GM23338 (cell line): ENCODE results near the gene DCDC1. TPM values are rescaled to one million over a fixed set of nuclear protein-coding genes. Genes with fewer than 3 reads are reported as not detected.

Experiments
- ATAC-seq: fragments of 200-7000 bp; cut with Tn5 transposase; 3 replicates; pipeline ENCODE4 v1.9.1; 2020
- DNase-seq: peaks from one replicate; pipeline ENCODE4 v3.0.0-alpha.2; 2015; ENCODE audit warnings: low spot score
- H2AFZ ChIP-seq: fragments of 200-600 bp; sonication (generic); 2 replicates; pipeline ENCODE4 v1.8.0; 2016; ENCODE audit warnings: antibody characterized with exemption, mild to moderate bottlenecking, moderate library complexity
- H3F3A ChIP-seq: fragments of 200-600 bp; sonication (generic); replicated peaks from 2 replicates; pipeline ENCODE4 v1.8.0; 2017; ENCODE audit warnings: antibody characterized with exemption, mixed run types, low read depth
- H3K27ac ChIP-seq: fragments of 200-600 bp; sonication (generic); 2 replicates; pipeline ENCODE4 v1.6.1; 2016; ENCODE audit warnings: low read depth
- H3K27me3 ChIP-seq: fragments of 200-600 bp; sonication (generic); 2 replicates; pipeline ENCODE4 v1.8.0; 2016; ENCODE audit warnings: mild to moderate bottlenecking, mixed run types, moderate library complexity; ENCODE audit not compliant: insufficient read depth
- H3K36me3 ChIP-seq: fragments of 200-600 bp; sonication (generic); 2 replicates; pipeline ENCODE4 v1.8.0; 2016; ENCODE audit warnings: mild to moderate bottlenecking; ENCODE audit not compliant: insufficient read depth
- H3K4me1 ChIP-seq: fragments of 200-600 bp; sonication (generic); 2 replicates; pipeline ENCODE4 v1.8.0; 2016; ENCODE audit warnings: mild to moderate bottlenecking, moderate library complexity; ENCODE audit not compliant: insufficient read depth
- H3K4me2 ChIP-seq: fragments of 200-600 bp; sonication (generic); 2 replicates; pipeline ENCODE4 v1.7.1; 2017; ENCODE audit warnings: mixed run types
- H3K4me3 ChIP-seq: fragments of 200-600 bp; sonication (generic); 2 replicates; pipeline ENCODE4 v1.6.1; 2016; ENCODE audit warnings: mixed run types
- H3K79me2 ChIP-seq: fragments of 200-600 bp; sonication (generic); replicated peaks from 2 replicates; pipeline ENCODE4 v1.8.0; 2017; ENCODE audit warnings: mild to moderate bottlenecking; ENCODE audit not compliant: insufficient read depth
- H3K9me2 ChIP-seq: fragments of 200-600 bp; sonication (generic); 2 replicates; pipeline ENCODE4 v1.8.0; 2017; ENCODE audit not compliant: insufficient read depth
- H4K20me1 ChIP-seq: fragments of 200-600 bp; sonication (generic); replicated peaks from 2 replicates; pipeline ENCODE4 v1.8.0; 2017; ENCODE audit warnings: mild to moderate bottlenecking; ENCODE audit not compliant: insufficient read depth
- H3K27ac Mint-ChIP-seq: 2 replicates; pipeline ENCODE4 v1.8.0; 2020; ENCODE audit warnings: inconsistent platforms, mild to moderate bottlenecking, moderate library complexity, mixed read lengths
- H3K27me3 Mint-ChIP-seq: 3 replicates; pipeline ENCODE4 v1.8.0; 2022; ENCODE audit warnings: low read depth, mild to moderate bottlenecking, moderate library complexity, mixed read lengths, inconsistent platforms; ENCODE audit not compliant: insufficient read depth, poor library complexity
- H3K36me3 Mint-ChIP-seq: 3 replicates; pipeline ENCODE4 v1.8.0; 2021; ENCODE audit warnings: low read depth, mild to moderate bottlenecking, inconsistent platforms, moderate library complexity, mixed read lengths
- H3K4me1 Mint-ChIP-seq: 3 replicates; pipeline ENCODE4 v1.8.0; 2020; ENCODE audit warnings: mild to moderate bottlenecking, inconsistent platforms, mixed read lengths
- H3K4me3 Mint-ChIP-seq: 3 replicates; pipeline ENCODE4 v1.8.0; 2021; ENCODE audit warnings: moderate library complexity, mild to moderate bottlenecking, inconsistent platforms, mixed read lengths
- H3K9me3 Mint-ChIP-seq: 3 replicates; pipeline ENCODE4 v1.8.0; 2020; ENCODE audit warnings: moderate library complexity, mild to moderate bottlenecking, inconsistent platforms, mixed read lengths
- CREB1 ChIP-seq: fragments of 250-450 bp; sonication (Bioruptor Pico); IDR thresholded peaks from 2 replicates; pipeline ENCODE4 v1.5.0; 2020; ENCODE audit warnings: low read depth, mild to moderate bottlenecking, moderate library complexity
- CTCF ChIP-seq, 2 experiments: fragments of 200-600 bp in 1 of 2; sonication (generic) in 1 of 2; conservative IDR thresholded peaks; 2 replicates each; pipeline versions ENCODE4 v1.5.1 to v1.6.1; 2016 to 2017; ENCODE audit warnings: antibody characterized with exemption in 2 of 2, low read depth in 2 of 2, mild to moderate bottlenecking in 2 of 2, moderate library complexity in 1 of 2
- ETS1 ChIP-seq: IDR thresholded peaks from 2 replicates; pipeline ENCODE4 v1.6.1; 2016; ENCODE audit warnings: antibody characterized with exemption
- EZH2 ChIP-seq: fragments of 200-600 bp; sonication (generic); IDR thresholded peaks from one replicate; pipeline ENCODE4 v1.8.0; 2017; ENCODE audit warnings: antibody characterized with exemption, mild to moderate bottlenecking, low read depth; ENCODE audit not compliant: unreplicated experiment
- JUNB ChIP-seq: IDR thresholded peaks from one replicate; pipeline ENCODE4 v1.6.1; 2016; ENCODE audit warnings: antibody characterized with exemption; ENCODE audit not compliant: unreplicated experiment
- NANOG ChIP-seq: IDR thresholded peaks from 2 replicates; pipeline ENCODE4 v1.6.1; 2016; ENCODE audit warnings: antibody characterized with exemption, borderline replicate concordance
- POLR2AphosphoS5 ChIP-seq: IDR thresholded peaks from 2 replicates; pipeline ENCODE4 v1.6.1; 2016; ENCODE audit warnings: antibody characterized with exemption, low read depth
- REST ChIP-seq: IDR thresholded peaks from one replicate; pipeline ENCODE4 v1.6.1; 2018; ENCODE audit warnings: antibody characterized with exemption; ENCODE audit not compliant: unreplicated experiment
- STAT1 ChIP-seq: IDR thresholded peaks from one replicate; pipeline ENCODE4 v1.6.1; 2016; ENCODE audit warnings: antibody characterized with exemption; ENCODE audit not compliant: unreplicated experiment
- ZNF114 ChIP-seq: fragments of 250-450 bp; sonication (Bioruptor Pico); IDR thresholded peaks from 2 replicates; pipeline ENCODE4 v1.5.0; 2020; ENCODE audit warnings: mild to moderate bottlenecking, moderate library complexity
- ZNF331 ChIP-seq: fragments of 250-450 bp; sonication (Bioruptor Pico); IDR thresholded peaks from 2 replicates; pipeline ENCODE4 v1.5.0; 2020; ENCODE audit warnings: low read depth, mild to moderate bottlenecking, moderate library complexity
- ZNF462 ChIP-seq: fragments of 250-450 bp; sonication (Bioruptor Pico); IDR thresholded peaks from 2 replicates; pipeline ENCODE4 v1.5.0; 2020; ENCODE audit warnings: mild to moderate bottlenecking, moderate library complexity
- polyA plus RNA-seq: library from polyadenylated mRNA; unstranded; fragments of >200 nt; fragmentation: Nextera tagmentation; extraction: Ambion mirVana; gene quantifications from 2 replicates; pipeline ENCODE4 v1.2.1, GENCODE V29; 2016
- total RNA-seq: library from RNA; depleted of rRNA; stranded (reverse); fragments of >200 nt; shearing (Covaris generic); gene quantifications from 2 replicates; pipeline ENCODE4 v1.2.3, GENCODE V29; 2014

Gene DCDC1
- total and polyA plus RNA-seq, 2 experiments from 2014 or later: 0.56 to 0.58 TPM

GRCh38 chr11:31218847-31219246 is 150.7 kb downstream of the DCDC1 start (continued):
- TF ChIP-seq ZNF462 (CRISPR knock-in tag): no peak
- no peak for TF ChIP-seq POLR2AphosphoS5
- no peak for TF ChIP-seq ZNF114 (CRISPR knock-in tag)
- no peak for TF ChIP-seq ZNF331 (CRISPR knock-in tag)
- no peak for TF ChIP-seq CREB1
- TF ChIP-seq STAT1: no peak
- no peak for TF ChIP-seq ETS1
- no peak for TF ChIP-seq EZH2
- TF ChIP-seq NANOG: no peak

- Histone ChIP-seq H3K36me3 (no peaks in the 10 kb centered on the region), H3K27me3 (no peaks in the 10 kb centered on the region), H3K79me2 (no peaks in the 10 kb centered on the region), H3F3A (no peaks in the 10 kb centered on the region), H3K4me3 (no peak overlapping the region), H3K4me2 (no peak overlapping the region), H3K9me2 (no peaks in the 10 kb centered on the region), H2AFZ (no peak overlapping the region), H3K27ac (no peak overlapping the region), H4K20me1 (no peaks in the 10 kb centered on the region), H3K4me1 (no peaks in the 10 kb centered on the region)
- H3K27me3 Mint-ChIP-seq: no peaks in the 10 kb centered on the region
- DNase-seq: no peak
- no peak overlapping the region; the same call in 1 of the 2 replicates for H3K27ac Mint-ChIP-seq
- H3K36me3 Mint-ChIP-seq: no peaks in the 10 kb centered on the region
- ATAC-seq: no peak
- no peaks in the 10 kb centered on the region for H3K9me3 Mint-ChIP-seq
- H3K4me3 Mint-ChIP-seq: no peak overlapping the region
- peaks cover 5% of the 10 kb centered on the region; the same call in 2 of the 3 replicates for H3K4me1 Mint-ChIP-seq
- TF ChIP-seq ETS1: no peak
- no peak for TF ChIP-seq NANOG
- TF ChIP-seq STAT1: no peak
- no peak for TF ChIP-seq JUNB
- no peak for TF ChIP-seq REST
- no peak for TF ChIP-seq CTCF (conservative IDR thresholded peaks at IDR 0.05; ENCODE audit: low read depth in 2 of 2)
Observed at GRCh38 chr11:31214372-31214771, 155.2 kb downstream of the DCDC1 start.
